HCT116 (cell line): ENCODE results near the gene SCGB1A1. TPM values are rescaled to one million over a fixed set of nuclear protein-coding genes. Genes with fewer than 3 reads are reported as not detected.

Experiments
- ATAC-seq: fragments of 200-7000 bp; cut with Tn5 transposase; 2 replicates; pipeline ENCODE4 v1.9.1; 2020; ENCODE audit warnings: mild to moderate bottlenecking, moderate library complexity
- BruUV-seq: library from RNA; stranded (reverse); fragments of 400-500 nt; replicated peaks from 2 replicates; lab custom pipeline; 2021; lab: Mats Ljungman, UMichigan
- CTCF ChIA-PET: fragments of 300-600 bp; sonication (Branson Sonifier 250); formaldehyde crosslinking; loops from one replicate; lab custom pipeline; 2021; ENCODE audit warnings: antibody characterized with exemption; lab: Charles Lee
- POLR2A ChIA-PET: fragments of 300-600, 350-600 bp; sonication (Branson Sonifier 250); formaldehyde crosslinking; loops from one replicate; lab custom pipeline; 2021; ENCODE audit warnings: antibody characterized with exemption; lab: Charles Lee
- RAD21 ChIA-PET, 2 experiments: fragments of 300-600 bp; sonication (Branson Sonifier 250); formaldehyde crosslinking; loops; one replicate each; lab custom pipeline; 2023; ENCODE audit warnings: low total read pairs in 2 of 2; ENCODE audit not compliant: uncharacterized antibody in 2 of 2, unreplicated experiment in 2 of 2, low non-redundant PET in 1 of 2; lab: Charles Lee
- DNase-seq: peaks from one replicate; pipeline ENCODE4 v3.0.0-alpha.2; 2010; ENCODE audit warnings: low read depth, low spot score
- H2AFZ ChIP-seq: fragments of 200-600 bp; shearing (Covaris generic), sonication (generic); 2 replicates; pipeline ENCODE4 v1.6.1; 2017; ENCODE audit warnings: low read depth, mixed run types, mixed read lengths, antibody characterized with exemption, low read length; ENCODE audit not compliant: poor library complexity, severe bottlenecking
- H3K27ac ChIP-seq: 2 replicates; pipeline ENCODE4 v1.5.1; 2012; ENCODE audit warnings: low read depth, low read length
- H3K27me3 ChIP-seq: fragments of 200-600 bp; sonication (generic); 2 replicates; pipeline ENCODE4 v1.6.1; 2016; ENCODE audit warnings: mixed run types, low read length, mixed read lengths; ENCODE audit not compliant: insufficient read depth
- H3K36me3 ChIP-seq, 2 experiments: fragments of 200-500 bp in 1 of 2; fragments of 200-600 bp in 1 of 2; sonication (Bioruptor generic) in 1 of 2; sonication (generic) in 1 of 2; 2 replicates each; pipeline versions ENCODE4 v1.5.1 to v1.6.1; 2014 to 2016; ENCODE audit warnings: low read length in 2 of 2, inconsistent platforms in 1 of 2, mixed read lengths in 1 of 2, mixed run types in 1 of 2; ENCODE audit not compliant: insufficient read depth in 2 of 2, control insufficient read depth in 1 of 2
- H3K4me1 ChIP-seq, 2 experiments: fragments of 200-600 bp in 1 of 2; sonication (generic) in 1 of 2; 2 replicates each; pipeline versions ENCODE4 v1.5.1 to v1.6.1; 2012 to 2017; ENCODE audit warnings: low read length in 2 of 2, inconsistent platforms in 1 of 2, mild to moderate bottlenecking in 1 of 2, mixed read lengths in 1 of 2, mixed run types in 1 of 2, moderate library complexity in 1 of 2; ENCODE audit not compliant: insufficient read depth in 2 of 2, control insufficient read depth in 1 of 2
- H3K4me2 ChIP-seq: fragments of 200-600 bp; sonication (generic); 2 replicates; pipeline ENCODE4 v1.6.1; 2017; ENCODE audit warnings: mixed run types, low read length, mixed read lengths
- H3K4me3 ChIP-seq, 2 experiments: fragments of 200-600 bp in 1 of 2; sonication (generic) in 1 of 2; replicated peaks in 1 of 2; 2 replicates each; pipeline ENCODE4 v1.5.1; 2011 to 2016; ENCODE audit warnings: low read length in 2 of 2, control low read depth in 1 of 2, low read depth in 1 of 2, mild to moderate bottlenecking in 1 of 2, mixed read lengths in 1 of 2, mixed run types in 1 of 2
- H3K79me2 ChIP-seq: fragments of 200-600 bp; sonication (generic); 2 replicates; pipeline ENCODE4 v1.6.1; 2017; ENCODE audit warnings: mild to moderate bottlenecking, mixed run types, low read length, moderate library complexity, mixed read lengths; ENCODE audit not compliant: insufficient read depth
- H3K9ac ChIP-seq: fragments of 200-600 bp; sonication (generic); 2 replicates; pipeline ENCODE4 v1.6.1; 2016; ENCODE audit warnings: low read length, mixed read lengths
- H3K9me2 ChIP-seq: fragments of 200-600 bp; sonication (generic), shearing (Covaris generic); 2 replicates; pipeline ENCODE4 v1.6.1; 2017; ENCODE audit warnings: mixed run types, mild to moderate bottlenecking, moderate library complexity; ENCODE audit not compliant: insufficient read depth
- H3K9me3 ChIP-seq, 2 experiments: fragments of 200-500 bp in 1 of 2; fragments of 200-600 bp in 1 of 2; sonication (Bioruptor generic) in 1 of 2; sonication (generic) in 1 of 2; 2 replicates each; pipeline ENCODE4 v1.6.1; 2014 to 2017; ENCODE audit warnings: low read length in 2 of 2, mixed read lengths in 2 of 2, inconsistent platforms in 1 of 2, low read depth in 1 of 2, mild to moderate bottlenecking in 1 of 2, mixed run types in 1 of 2, moderate library complexity in 1 of 2; ENCODE audit not compliant: control insufficient read depth in 1 of 2, insufficient read depth in 1 of 2
- H4K20me1 ChIP-seq: fragments of 200-600 bp; sonication (generic), shearing (Covaris generic); 2 replicates; pipeline ENCODE4 v1.6.1; 2017; ENCODE audit warnings: mixed run types, mild to moderate bottlenecking, moderate library complexity; ENCODE audit not compliant: insufficient read depth
- ATF3 ChIP-seq: IDR thresholded peaks from 2 replicates; pipeline ENCODE4 v1.6.1; 2012
- CBX3 ChIP-seq: IDR thresholded peaks from 2 replicates; pipeline ENCODE4 v1.6.1; 2012; ENCODE audit warnings: low read depth
- CEBPB ChIP-seq: IDR thresholded peaks from 2 replicates; pipeline ENCODE4 v1.6.1; 2012; ENCODE audit warnings: low read depth
- CTCF ChIP-seq, 3 experiments: fragments of 200-600 bp in 1 of 3; sonication (generic) in 1 of 3; IDR thresholded peaks in 2 of 3; conservative IDR thresholded peaks in 1 of 3; 2 replicates each; pipeline ENCODE4 v1.5.1; 2012 to 2017; ENCODE audit warnings: low read depth in 2 of 3, low read length in 2 of 3, antibody characterized with exemption in 1 of 3, borderline replicate concordance in 1 of 3, control low read depth in 1 of 3, mild to moderate bottlenecking in 1 of 3, mixed read lengths in 1 of 3, mixed run types in 1 of 3, moderate library complexity in 1 of 3; ENCODE audit not compliant: insufficient read depth in 1 of 3
- ELF1 ChIP-seq: IDR thresholded peaks from 2 replicates; pipeline ENCODE4 v1.6.1; 2012; ENCODE audit warnings: low read depth, borderline replicate concordance
- EZH2 ChIP-seq: fragments of 200-600 bp; sonication (generic); IDR thresholded peaks from 2 replicates; pipeline ENCODE4 v1.6.1; 2017; ENCODE audit warnings: antibody characterized with exemption, mixed run types
- FOSL1 ChIP-seq: IDR thresholded peaks from 2 replicates; pipeline ENCODE4 v1.6.1; 2012; ENCODE audit warnings: low read depth
- JUND ChIP-seq: IDR thresholded peaks from 2 replicates; pipeline ENCODE4 v1.6.1; 2012
- MAX ChIP-seq: IDR thresholded peaks from 2 replicates; pipeline ENCODE4 v1.6.1; 2012
- POLR2A ChIP-seq: IDR thresholded peaks from 2 replicates; pipeline ENCODE4 v1.7.0; 2011; ENCODE audit warnings: borderline replicate concordance; ENCODE audit not compliant: insufficient read depth, insufficient read length; ENCODE audit errors: extremely low read depth
- POLR2AphosphoS5 ChIP-seq: IDR thresholded peaks from 2 replicates; pipeline ENCODE4 v1.6.1; 2011; ENCODE audit warnings: mild to moderate bottlenecking, low read depth, low read length, moderate library complexity
- SIN3A ChIP-seq: IDR thresholded peaks from 2 replicates; pipeline ENCODE4 v1.6.1; 2012; ENCODE audit warnings: low read depth
- SP1 ChIP-seq: IDR thresholded peaks from 2 replicates; pipeline ENCODE4 v1.6.1; 2012; ENCODE audit warnings: low read depth
- SRF ChIP-seq: IDR thresholded peaks from 2 replicates; pipeline ENCODE4 v1.6.1; 2012; ENCODE audit warnings: low read depth
- TCF7L2 ChIP-seq: IDR thresholded peaks from 2 replicates; pipeline ENCODE4 v1.7.0; 2011; ENCODE audit warnings: borderline replicate concordance, inconsistent platforms; ENCODE audit not compliant: insufficient read depth, insufficient read length; ENCODE audit errors: extremely low read depth
- YY1 ChIP-seq: IDR thresholded peaks from 2 replicates; pipeline ENCODE4 v1.6.1; 2011; ENCODE audit warnings: low read length, low read depth, moderate library complexity, mild to moderate bottlenecking; ENCODE audit not compliant: insufficient replicate concordance; ENCODE audit errors: extremely low read depth
- ZFX ChIP-seq: fragments of 450-650 bp; IDR thresholded peaks from 2 replicates; pipeline ENCODE4 v1.6.1; 2017
- ZNF274 ChIP-seq: fragments of 200-500 bp; sonication (Bioruptor generic); IDR thresholded peaks from 2 replicates; pipeline ENCODE4 v1.6.1; 2014; ENCODE audit warnings: mild to moderate bottlenecking, low read depth, low read length, inconsistent platforms
- intact Hi-C: fragments of 100-400 bp; cut with micrococcal nuclease; formaldehyde crosslinking; loops from 2 replicates; pipeline ENCODE4 v1.10.0; 2022
- total RNA-seq: library from RNA; stranded (reverse); gene quantifications from one replicate; pipeline ENCODE4 v1.2.1, GENCODE V29; 2021; ENCODE audit not compliant: unreplicated experiment
- TF ChIP-seq, protein P1 (sequence below): IDR thresholded peaks from 2 replicates; pipeline ENCODE4 v1.6.1; 2011; ENCODE audit warnings: mild to moderate bottlenecking, low read length, moderate library complexity; ENCODE audit not compliant: insufficient replicate concordance; ENCODE audit errors: extremely low read depth

Gene SCGB1A1
- total RNA-seq, 1 experiment from 2014 or later, result 2.0 TPM

- POLR2A ChIA-PET, result no interaction called here
- no peak overlapping the region; the same call in 1 of the 2 replicates for H3K9ac ChIP-seq
Measured at GRCh38 chr11:62471603-62472002, 52.8 kb downstream of the SCGB1A1 start.

More at GRCh38 chr11:62471603-62472002, 52.8 kb downstream of the SCGB1A1 start:
- Histone ChIP-seq H3K9me3 (no peaks in the 10 kb centered on the region), H3K36me3 (no peaks in the 10 kb centered on the region), H2AFZ (no peak overlapping the region), H3K27me3 (no peaks in the 10 kb centered on the region), H3K9me2 (no peaks in the 10 kb centered on the region), H3K4me3 (no peak overlapping the region), H4K20me1 (no peaks in the 10 kb centered on the region), H3K27ac (peak overlapping the region; percentile 65), H3K4me2 (peak overlapping the region; percentile 83), H3K4me1 (peaks cover 23 to 41% of the 10 kb centered on the region in 2 experiments), H3K79me2 (no peaks in the 10 kb centered on the region)
- DNase-seq (no peak), ATAC-seq (peak; percentile 9)
- RAD21 ChIA-PET, result interaction anchor here in 1 of 2 experiments (0.7 kb wide), 1 partner anchor 262 kb away, joined by 3 read pairs; no protein-coding TSS in a partner anchor
- TF ChIP-seq POLR2A, result no peak
- no peak for TF ChIP-seq YY1
- TF ChIP-seq ZNF274, result no peak
- TF ChIP-seq, protein P1, sequence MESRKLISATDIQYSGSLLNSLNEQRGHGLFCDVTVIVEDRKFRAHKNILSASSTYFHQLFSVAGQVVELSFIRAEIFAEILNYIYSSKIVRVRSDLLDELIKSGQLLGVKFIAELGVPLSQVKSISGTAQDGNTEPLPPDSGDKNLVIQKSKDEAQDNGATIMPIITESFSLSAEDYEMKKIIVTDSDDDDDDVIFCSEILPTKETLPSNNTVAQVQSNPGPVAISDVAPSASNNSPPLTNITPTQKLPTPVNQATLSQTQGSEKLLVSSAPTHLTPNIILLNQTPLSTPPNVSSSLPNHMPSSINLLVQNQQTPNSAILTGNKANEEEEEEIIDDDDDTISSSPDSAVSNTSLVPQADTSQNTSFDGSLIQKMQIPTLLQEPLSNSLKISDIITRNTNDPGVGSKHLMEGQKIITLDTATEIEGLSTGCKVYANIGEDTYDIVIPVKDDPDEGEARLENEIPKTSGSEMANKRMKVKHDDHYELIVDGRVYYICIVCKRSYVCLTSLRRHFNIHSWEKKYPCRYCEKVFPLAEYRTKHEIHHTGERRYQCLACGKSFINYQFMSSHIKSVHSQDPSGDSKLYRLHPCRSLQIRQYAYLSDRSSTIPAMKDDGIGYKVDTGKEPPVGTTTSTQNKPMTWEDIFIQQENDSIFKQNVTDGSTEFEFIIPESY, result no peak
- no peak for TF ChIP-seq CEBPB
- TF ChIP-seq MAX, result no peak
- no peak for TF ChIP-seq ATF3
- TF ChIP-seq CBX3, result no peak
- no peak for TF ChIP-seq TCF7L2
- TF ChIP-seq CTCF (IDR thresholded peaks at IDR 0.05 in 2 of 3, conservative IDR thresholded peaks at IDR 0.05 in 1 of 3; ENCODE audit: borderline replicate concordance in 1 of 3, insufficient read depth in 1 of 3, low read depth in 2 of 3, low read length in 2 of 3), result no peak
- TF ChIP-seq SP1, result no peak
- no peak for TF ChIP-seq JUND
- no peak for TF ChIP-seq FOSL1
- TF ChIP-seq SIN3A, result no peak
- TF ChIP-seq ZFX, result no peak
- TF ChIP-seq ELF1, result no peak
- no peak for TF ChIP-seq EZH2
- no peak for TF ChIP-seq POLR2AphosphoS5
- TF ChIP-seq SRF, result no peak
- CTCF ChIA-PET, result no interaction called here
- intact Hi-C loops, result no loop called here
- BruUV-seq, result no TSS peak
